HG03558 (cell line): ENCODE data around the gene SIX5.
"Not testable (repeated sequence)": the region's sequence is repeated elsewhere in the genome, so short reads cannot be mapped to it uniquely, and the experiment has no call there.

Experiments
- ATAC-seq: cut with Tn5 transposase; IDR thresholded peaks from one replicate; pipeline ENCODE4 v1.9.1; 2021; ENCODE audit warnings: moderate number of reproducible peaks; ENCODE audit not compliant: unreplicated experiment; ENCODE audit errors: extremely low read depth

The SIX5 gene

DNA sequence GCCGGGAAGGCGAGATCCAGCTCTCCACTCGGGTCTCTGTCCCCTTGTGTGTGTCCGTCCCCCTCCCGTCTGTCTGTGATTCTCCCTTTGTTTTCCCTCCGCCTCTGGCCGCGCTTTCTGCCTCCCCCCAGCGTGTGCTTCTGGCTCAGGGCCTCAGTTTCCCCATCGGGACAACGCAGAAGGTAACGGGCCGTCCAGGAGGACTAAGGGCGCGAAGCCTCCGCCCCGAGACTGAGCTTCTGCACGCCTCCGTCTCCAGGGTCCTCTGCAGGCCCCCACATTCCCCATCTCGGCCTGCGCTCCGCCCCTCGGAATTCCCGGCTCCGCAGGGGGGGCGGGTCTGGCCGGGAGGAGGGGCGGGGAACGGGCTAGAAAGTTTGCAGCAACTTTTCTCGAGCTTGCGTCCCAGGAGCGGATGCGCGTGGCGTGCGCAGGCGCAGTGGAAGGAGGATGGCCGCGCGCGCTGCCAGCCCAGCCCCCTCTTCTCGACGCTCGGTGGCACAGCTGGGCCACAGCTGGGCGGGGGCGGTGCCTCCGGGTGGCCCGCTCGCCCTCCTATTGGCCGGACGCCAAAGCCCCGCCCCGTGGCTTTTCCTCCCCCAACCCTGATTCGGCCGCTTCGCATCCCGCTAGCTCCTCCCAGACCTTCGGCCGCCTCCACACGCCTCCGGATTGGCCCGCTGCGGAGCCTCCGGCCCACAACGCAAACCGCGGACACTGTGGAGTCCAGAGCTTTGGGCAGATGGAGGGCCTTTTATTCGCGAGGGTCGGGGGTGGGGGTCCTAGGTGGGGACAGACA, at the start of gene SIX5:
Gene SIX5, minus strand, starts transcription at position 269 of the 799 bp plus-strand sequence. CDS start 408 bp downstream, outside the sequence.
- no peak for ATAC-seq

GRCh38 chr19:45817725-45818301, 48.8 kb upstream of the SIX5 start:
- no peak for ATAC-seq

GRCh38 chr19:45817010-45817724, 48.1 kb upstream of the SIX5 start:
- peak; percentile 67 for ATAC-seq

GRCh38 chr19:45816236-45817009, 47.4 kb upstream of the SIX5 start:
- ATAC-seq, result no peak

DNA sequence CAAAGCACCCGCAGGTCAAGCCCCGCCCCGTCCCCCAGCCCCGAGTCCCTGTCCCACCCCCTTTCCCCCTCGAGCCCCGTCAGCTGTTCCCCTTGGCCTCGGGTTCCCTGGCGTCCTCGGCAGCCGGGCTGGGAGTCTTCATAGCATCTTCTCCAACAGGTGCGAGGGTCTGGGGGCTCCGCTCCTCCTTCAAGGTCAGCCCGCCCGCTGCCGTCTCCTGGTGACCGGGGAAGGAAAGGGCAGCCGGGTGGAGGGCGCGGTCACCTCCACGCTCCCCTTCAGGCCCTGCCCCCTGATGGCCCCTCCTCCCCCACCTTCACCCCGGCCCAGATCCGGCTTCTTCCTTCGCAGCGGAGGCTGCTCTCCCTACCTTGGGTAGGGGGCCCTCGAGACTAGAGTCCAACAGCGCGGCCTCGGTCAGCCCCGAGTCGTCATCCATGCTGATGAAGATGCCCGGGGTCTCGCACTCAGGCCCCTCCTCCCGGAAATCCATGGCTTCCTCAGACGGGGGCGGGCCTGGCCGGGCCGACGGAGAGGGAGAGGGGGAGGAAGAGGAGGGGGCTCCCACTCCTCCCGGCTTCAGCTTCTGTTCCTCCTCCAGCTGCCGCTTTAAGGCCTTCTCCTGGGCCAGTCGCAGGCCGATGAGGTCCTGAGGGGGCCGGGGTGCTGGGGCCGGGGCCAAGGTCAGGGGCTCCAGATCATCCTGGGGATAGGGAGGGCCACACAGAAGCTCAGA, 46.6 kb upstream of the SIX5 start:
- no peak for ATAC-seq

DNA sequence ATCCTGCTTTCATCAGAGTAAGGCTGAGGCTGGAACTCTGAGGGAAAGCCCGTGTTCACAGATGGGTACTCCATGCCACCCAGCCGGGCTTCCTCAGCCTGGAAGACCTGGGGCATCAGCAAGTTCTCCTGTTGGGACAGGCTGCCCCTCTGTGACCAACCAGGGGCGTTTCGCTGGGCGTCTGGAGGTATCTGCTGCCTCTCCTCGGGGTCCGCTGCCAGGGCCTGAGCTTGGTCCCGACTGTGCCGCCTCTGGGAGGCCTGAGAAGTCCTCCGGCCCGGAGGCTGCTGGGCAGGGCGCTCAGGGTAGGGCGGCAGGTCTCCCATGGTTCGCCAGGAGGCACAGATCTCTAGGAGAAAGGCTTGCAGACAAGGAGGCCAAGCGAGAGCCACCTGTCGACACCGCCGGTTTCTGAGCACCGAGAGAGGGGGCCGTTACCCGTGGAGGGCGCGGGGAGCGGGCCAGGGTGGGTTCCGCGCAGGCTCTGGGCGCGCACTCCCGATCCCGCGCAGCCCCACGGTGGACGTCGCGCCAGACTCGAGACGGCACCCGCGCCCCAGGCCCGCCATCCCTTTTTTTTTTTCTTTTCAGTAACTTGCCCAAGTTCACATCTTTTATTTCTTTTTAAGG, 45.9 kb upstream of the SIX5 start, which contains the start of gene RSPH6A:
Gene RSPH6A, minus strand, starts transcription at position 458 of the 630 bp plus-strand sequence. Its CDS starts 132 bp downstream, at position 326.
- ATAC-seq, result no peak

DNA sequence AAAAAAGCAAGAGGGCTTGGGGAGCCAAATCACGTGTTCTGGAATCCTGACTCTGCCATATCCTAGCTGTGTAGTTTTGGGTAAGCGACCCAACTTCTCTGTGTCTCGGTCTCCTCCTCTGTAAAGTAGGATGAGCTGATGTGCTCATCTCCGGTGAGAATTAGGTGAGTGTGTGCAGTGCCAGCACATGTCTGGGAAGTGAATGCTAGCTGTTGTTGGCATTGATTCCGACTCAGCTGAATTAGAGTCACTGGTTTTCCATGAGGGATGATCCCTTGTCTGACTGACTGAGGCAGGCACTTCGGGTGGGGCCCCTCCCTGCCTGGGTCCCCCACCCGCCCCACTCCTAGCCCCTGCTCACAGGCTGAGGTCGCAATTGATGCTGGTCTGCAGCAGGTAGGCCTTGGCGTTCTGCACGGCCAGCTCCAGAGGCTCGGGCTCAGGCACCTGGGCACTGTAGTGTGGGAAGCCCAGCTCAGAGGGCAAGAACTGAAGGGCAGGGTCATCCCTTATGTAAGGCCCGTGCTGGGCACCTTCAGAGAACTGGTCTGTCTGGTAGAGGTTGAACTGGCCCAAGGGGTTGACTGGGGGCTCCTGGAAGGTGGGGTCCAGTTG, 45.2 kb upstream of the SIX5 start:
- ATAC-seq, result no peak

DNA sequence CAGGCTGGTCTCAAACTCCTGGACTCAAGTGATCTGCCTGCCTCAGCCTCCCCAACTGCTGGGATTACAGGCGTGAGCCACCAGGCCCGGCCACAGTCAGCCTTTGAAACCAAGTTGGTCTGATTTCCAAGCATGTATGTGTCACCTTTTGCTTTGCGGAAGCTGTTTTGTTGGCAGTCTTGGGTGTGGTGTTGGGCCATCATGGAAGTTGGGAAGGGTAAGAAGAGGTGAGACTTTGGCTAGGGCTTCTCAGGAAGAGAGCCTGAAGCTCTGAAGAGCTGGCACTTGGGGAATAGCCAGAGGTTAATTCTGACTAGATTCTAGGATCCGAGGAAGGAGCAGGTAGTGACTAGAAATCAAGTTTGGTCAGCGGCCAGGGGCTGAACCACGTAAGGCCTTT, 43.2 kb upstream of the SIX5 start:
- ATAC-seq, result no peak

GRCh38 chr19:45809643-45810159, 40.6 kb upstream of the SIX5 start:
- no peak for ATAC-seq

DNA sequence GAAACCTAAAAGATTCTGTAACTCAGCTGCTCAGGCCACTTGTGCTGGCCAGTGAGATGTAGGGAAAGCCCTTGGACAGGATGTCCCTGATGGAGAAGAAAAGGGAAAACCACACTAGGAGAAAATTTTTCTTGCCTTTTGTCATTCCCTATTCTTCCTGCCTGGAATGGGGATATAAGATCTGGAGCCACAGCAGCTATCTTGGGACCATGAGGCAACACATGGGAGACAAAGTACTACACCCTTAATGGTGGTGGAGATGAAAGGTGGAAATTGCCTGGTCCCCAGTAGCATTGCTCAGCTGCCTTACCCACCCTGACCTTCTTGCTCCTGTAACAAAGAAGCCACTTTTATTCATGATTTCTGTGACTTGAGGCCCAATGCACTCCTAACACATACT, 36.7 kb upstream of the SIX5 start:
- no peak for ATAC-seq

- no peak for ATAC-seq
Measured at GRCh38 chr19:45804959-45805230, 35.8 kb upstream of the SIX5 start.

GRCh38 chr19:45804140-45804958, 35.3 kb upstream of the SIX5 start:
- no peak for ATAC-seq

GRCh38 chr19:45801603-45802175, 32.6 kb upstream of the SIX5 start:
- no peak for ATAC-seq

DNA sequence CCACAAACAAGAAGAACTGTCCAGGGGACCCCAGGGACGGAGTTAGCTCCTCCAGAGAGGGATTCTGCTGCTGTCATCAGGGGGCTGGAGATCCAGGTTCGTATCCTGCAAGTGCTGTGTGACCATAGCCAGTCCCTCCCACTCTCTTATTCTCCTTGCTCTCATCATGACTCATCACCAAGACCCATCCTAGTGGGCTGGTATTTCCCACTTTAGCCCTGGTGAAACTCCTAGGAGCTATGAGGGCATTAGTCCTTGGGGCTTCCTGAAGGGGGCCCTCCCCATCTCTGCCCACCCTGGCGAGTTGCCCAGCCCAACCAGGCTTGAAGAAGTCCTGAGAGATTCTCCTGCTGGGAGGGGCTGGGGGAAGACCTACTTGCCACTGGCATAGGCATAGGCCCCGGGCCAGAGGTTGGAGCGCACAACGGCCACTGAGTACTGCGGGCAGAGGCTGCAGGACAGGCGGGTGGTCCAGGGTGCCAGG, 31.1 kb upstream of the SIX5 start:
- ATAC-seq, result no peak

DNA sequence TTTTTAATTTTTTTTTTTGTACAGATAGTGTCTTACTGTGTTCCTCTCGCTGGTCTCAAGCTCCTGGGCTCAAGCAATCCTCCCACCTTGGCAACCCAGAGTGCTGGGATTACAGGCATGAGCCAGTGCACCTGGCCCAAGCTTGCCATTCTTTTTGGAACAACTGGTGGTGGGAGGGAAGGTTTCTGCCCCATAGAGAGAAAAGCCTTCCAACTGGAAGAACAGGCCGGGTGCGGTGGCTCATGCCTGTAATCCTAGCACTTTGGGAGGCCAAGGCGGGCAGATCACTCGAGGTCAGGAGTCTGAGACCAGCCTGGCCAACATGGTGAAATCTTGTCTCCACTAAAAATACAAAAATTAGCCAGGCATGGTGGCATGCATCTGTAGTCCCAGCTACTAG, 30.5 kb upstream of the SIX5 start:
- not testable (repeated sequence) for ATAC-seq

DNA sequence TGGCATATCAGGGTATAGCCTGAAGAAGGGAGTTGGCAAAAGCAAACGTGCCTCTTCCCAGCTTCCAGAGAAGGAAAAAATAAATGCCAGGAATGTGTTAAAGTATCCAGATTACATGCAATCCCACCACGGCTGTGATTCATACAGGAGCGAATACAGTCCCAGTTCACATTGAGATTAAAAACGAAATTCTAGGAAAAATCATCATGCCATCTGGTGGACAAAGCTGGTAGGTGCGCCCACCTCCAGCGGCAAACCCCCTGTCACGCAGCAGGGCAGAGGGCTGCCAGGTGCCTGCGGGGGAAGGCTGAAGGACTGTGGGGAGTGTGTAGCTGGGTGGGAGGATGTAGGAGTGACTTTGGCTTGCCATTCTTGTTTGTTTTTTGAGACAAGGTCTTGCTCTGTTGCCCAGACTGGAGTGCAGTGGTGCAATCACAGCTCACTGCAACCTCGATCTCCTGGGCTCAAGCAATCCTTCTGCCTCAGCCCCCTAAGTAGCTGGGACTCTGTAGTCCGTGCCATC, 30.0 kb upstream of the SIX5 start:
- ATAC-seq, result no peak

DNA sequence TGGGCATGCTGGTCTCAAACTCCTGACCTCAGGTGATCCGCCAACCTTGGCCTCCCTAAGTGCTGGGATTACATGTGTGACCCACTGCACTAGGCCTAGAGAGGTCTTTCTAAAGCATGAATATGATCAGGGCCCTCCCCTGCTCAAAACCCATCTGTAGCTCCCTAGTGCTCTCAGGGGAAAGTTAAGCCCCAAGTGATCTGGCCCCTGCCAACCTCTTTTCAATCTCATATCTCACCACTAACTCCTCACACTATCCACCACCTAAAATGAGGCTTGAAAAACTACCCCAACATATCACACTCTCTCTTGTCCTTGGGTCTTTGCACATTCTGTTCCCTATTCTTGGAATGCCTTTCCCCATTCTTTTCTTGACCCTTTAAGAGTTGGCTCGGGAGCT, 25.6 kb upstream of the SIX5 start:
- ATAC-seq, result no peak
